ENCODE data around the gene CYP27B1.
A peak's percentile ranks its signal among the peaks of the same experiment; 100 is the strongest.

Gene CYP27B1

DNA sequence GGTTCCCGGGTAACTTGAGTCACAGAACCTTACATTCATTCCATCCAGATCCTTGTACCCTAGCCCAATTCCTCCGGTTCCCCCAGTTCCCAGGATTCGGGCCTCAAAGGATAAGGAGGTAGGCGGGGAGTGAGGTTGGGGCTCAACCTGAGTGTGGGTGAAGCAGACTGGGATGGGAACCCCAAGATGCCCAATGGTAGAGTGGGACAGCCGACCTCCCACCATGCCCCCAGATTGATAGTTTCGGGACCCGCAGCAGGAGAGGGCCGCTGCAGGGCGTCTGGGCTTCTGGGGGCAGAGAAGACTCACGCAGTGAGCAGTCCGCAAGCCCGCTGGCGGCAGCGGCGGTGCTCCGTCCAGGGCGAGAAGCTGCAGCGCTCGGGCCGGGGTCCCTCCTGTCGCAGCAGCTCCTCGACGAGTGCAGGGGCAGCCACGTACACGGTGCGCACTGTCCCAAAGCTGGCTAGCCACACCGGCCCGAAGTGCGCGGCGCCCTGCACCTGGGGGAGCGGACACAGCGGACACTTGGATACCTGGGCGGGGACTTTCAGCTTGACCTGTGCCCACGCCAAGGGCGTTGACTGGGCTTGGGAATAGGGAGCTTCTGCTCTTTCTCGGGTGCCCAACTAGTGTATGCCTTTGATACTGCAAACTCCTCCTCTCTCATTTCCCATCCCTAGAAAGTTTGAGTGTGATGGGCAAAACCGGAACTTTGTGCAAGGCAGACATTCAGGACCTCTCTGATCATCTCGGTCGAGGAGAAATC, 997 bp downstream of the CYP27B1 start:
- DNase-seq (ENCODE audit: low read depth in 2 of 2) = no peak

DNA sequence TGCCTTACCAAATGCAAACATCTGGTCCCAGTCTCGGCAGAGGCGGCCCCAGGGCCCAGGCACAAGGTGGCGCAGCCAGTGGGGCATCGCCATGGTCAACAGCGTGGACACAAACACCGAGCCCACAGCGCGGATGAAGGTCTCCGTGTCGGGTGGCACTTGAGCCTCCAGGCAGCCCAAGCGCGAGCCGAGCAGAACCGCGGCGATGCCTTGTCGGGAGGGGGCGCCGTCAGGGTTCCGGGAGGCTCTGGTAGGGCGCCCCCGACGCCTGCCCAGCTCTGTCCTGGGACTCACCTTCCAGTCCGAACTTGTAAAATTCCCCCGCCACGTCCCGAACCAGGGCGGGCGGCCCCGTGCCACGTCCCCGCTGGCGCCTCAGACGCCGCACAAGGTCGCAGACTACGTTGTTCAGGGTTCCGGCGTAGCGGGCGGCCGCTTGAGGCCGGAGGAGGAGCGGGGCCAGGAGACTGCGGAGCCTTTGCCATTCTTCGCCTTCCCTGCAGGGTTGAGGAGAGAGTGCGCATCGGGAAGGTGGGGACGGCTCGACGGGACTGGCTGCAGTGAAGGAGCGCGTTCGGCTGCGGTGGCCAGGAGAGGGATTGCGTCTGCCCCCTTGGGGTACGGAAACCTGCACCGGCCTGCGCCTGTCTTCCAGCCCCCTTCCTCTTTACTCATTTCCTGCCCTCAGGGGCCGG, 1.7 kb downstream of the CYP27B1 start:
- DNase-seq (ENCODE audit: low read depth in 2 of 2) = peak; percentile 42 to 51

DNA sequence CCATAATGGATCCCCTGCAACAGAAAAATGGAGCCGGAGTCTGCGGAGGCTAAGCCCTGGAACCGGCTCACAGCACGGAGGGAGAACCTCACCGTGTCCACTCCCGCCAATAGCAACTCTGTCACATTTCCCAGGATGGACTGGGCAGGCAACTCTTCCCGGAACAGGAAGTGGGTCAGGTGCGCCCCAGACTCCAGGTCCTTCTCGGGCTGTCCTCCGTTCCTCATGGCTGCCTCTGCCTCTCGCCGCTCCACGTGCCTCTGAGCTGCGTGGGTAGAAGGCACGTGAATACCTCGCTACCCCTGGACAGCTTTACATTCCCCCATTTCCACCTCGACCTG, 2.2 kb downstream of the CYP27B1 start:
- no peak for DNase-seq (ENCODE audit: low read depth in 2 of 2)

DNA sequence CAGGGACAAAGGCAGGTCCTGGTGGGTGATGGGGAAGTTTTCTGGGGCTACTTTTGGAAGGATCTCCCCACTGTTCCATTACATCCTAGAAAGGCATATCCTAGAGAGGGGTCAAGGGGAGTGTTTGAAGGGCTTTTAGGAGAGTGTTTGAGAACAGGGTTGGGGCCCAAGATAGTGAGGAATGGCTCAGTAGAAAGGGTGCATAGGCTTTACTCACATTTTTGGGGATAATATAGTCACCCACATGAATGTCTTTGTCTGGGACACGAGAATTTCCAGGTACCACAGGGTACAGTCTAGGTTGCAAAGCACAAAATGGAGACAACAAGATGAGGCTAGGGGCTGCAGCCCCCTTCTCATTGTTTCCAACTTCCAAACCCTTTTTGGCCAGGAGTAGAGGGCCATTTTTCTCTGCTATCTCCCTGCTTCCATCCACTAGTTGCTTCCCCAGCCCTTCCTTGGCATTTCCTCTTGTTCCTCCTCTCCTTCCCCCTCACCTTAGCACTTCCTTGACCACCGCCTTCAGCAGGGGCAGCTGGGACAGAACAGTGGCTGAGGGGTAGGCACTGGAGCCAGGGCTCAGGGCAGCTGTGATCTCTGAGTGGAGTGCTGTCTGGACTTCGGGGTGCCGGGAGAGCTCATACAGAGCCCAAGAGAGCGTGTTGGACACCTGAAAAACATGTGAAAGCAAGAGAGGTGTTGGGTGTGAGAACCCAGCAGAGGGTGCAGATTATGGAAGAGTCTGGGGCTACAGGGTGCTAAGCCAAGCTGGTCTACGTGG, 2.8 kb downstream of the CYP27B1 start:
- no peak for DNase-seq (ENCODE audit: low read depth in 2 of 2)

DNA sequence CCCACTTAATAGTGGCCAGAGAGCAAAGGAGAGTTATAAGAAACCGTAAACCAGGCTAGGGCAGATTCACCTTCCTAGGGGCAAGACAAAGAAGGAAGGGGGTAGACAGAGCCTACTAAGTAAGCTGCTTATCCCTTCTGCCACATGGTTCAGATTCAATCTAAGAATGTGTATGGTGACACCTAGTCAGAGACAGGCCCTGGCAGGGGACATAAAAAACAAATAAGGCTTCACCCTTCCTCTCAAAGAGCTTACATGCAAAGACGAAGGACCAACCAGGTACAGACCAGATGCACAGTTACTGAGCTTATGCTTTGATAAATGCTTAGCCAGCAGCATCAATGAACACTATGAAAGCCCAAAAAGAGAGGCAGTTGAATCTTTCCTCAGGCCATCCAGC, 4.4 kb downstream of the CYP27B1 start:
- DNase-seq (ENCODE audit: low read depth in 2 of 2) = no peak

DNA sequence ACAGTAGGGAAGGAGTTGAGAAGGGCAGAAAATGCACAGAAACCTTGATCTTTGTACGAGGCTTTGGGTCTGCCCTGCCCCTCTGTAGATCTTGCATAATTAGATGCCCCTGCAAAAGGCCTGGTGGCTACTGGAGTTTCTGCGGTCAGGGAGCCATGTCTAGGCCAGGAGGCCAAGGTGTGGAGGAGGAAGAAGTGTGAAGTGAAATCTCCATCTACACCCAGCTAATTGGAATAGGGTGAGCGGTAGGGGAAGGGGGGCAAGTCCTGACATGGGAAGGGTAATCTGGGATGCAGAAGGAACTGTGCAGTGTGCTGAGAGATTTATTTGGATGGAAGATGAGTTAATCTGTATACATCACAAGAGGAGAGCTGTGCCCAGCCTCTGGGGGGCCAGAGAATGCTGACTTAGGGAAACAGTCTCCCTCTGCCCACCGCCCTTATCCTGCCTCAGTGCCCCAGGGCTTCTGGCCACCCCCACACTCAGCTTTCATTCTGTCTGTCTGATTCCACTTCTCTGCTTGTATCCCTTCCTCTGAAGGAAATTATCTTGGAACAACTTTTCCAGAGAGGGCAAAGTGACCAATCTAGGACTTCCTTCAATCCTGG, 5.4 kb downstream of the CYP27B1 start:
- no peak for DNase-seq (ENCODE audit: low read depth in 2 of 2)

DNA sequence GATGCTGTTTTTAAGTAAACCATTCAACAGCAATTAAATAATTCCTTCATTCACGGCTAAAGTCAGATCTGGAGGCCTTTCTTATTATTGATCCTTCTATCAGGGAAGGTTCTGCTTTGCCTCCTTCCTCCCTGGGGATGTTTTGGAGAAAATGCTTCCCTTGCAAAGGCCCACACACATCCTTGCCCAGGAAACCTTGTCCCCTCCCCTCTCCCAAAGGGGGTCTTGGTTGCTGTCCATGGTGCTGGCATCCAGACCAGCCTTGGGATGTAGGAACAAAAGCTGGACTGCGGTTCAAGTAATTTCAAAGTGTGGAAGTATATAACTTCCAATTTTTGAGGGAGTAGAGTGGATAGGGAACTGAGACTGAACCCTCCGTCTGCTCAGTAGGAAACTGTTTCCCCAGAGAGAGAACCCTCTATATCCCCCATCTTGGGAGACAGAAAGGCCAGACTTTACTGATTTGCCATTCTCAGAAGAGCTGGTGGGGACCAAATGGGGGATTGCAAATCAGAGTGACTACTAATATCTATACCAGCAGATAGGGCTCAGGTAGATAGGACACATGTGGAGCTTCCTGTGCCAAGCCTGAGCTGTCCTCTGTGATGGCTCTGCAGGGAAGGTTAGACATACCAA, 6.4 kb downstream of the CYP27B1 start:
- DNase-seq (ENCODE audit: low read depth in 2 of 2) = no peak

DNA sequence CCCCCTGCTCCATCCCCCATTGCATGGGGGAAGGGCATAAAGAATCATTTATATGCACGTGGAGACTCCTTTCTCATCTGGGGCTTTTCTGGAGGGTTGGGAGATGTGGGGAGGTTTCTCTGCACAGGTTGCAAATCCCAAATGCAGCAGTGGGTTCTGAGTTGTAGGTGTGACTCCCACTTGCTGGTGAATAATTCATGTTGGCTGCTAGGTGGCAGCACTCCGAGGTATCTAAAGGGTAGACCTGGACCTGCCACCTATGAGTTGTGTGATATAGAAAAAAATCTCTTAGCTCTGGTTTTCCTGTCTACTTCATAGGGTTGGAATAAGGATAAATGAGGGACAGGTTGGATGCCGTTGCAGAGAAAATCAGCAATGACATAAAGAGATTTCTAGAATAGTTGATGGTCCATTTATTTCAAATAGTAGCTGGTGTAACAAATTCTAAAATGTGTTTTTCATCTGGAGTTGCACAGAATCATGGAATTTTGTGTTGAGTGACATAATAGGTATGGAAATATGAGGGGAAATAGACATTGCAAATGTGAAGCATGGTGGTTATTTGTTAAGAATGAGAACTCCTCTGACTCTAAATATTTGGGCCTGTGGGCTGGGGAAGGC, 7.4 kb downstream of the CYP27B1 start:
- no peak for DNase-seq (ENCODE audit: low read depth in 2 of 2)

DNA sequence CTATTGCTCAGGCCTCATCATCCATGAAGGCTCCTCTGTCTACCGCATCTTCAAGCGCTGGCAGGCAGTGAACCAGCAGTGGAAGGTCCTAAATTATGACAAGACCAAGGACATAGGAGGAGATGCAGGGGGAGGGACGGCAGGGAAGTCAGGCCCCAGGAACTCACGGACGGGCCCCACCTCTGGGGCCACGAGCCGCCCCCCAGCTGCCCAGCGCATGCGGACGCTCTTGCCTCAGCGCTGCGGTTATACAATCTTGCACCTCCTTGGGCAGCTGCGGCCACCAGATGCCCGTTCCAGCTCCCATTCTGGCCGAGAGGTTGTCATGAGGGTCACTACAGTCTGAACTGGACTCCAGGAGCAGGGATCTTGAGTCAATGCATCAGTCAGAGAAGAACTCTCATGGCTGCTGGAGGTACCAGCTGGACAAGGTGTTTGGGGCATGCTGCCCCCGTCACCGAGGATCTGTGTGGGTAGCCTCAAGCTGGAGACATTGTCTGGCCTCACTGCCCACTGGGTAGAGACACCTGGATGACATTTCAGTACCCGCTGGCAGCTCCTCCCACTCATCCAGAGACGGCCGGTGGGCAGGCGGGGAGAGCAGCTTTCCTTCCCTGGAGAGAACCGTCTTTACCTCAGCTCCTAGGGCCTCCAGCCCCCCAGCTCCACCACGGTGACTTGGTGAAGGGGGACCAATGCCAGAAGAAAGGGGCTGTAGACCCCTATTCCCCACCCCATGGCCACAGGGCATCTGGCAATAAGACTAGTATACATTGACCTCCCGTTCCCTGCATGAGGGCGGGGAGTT, 8.1 kb downstream of the CYP27B1 start:
- DNase-seq (ENCODE audit: low read depth in 2 of 2) = no peak

DNA sequence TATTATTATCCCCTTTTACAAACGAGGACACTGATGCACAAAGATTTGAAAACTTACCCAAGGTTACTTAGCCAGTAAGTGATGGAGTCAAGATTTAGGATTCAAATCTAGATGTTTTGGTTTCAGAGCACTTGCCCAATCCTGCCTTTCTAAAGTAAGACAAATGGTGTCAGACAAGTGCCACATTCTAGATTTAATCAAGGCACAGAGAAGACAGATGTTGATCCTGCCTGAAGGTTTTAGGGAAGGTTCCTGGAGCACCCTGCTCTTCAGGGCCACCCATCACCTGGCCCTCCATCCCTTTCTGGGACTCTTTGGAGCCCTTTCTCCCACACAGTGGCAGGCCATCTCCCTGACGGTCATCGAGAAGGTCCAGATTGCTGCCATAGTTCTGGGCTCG, 9.1 kb downstream of the CYP27B1 start:
- no peak for DNase-seq (ENCODE audit: low read depth in 2 of 2)

DNA sequence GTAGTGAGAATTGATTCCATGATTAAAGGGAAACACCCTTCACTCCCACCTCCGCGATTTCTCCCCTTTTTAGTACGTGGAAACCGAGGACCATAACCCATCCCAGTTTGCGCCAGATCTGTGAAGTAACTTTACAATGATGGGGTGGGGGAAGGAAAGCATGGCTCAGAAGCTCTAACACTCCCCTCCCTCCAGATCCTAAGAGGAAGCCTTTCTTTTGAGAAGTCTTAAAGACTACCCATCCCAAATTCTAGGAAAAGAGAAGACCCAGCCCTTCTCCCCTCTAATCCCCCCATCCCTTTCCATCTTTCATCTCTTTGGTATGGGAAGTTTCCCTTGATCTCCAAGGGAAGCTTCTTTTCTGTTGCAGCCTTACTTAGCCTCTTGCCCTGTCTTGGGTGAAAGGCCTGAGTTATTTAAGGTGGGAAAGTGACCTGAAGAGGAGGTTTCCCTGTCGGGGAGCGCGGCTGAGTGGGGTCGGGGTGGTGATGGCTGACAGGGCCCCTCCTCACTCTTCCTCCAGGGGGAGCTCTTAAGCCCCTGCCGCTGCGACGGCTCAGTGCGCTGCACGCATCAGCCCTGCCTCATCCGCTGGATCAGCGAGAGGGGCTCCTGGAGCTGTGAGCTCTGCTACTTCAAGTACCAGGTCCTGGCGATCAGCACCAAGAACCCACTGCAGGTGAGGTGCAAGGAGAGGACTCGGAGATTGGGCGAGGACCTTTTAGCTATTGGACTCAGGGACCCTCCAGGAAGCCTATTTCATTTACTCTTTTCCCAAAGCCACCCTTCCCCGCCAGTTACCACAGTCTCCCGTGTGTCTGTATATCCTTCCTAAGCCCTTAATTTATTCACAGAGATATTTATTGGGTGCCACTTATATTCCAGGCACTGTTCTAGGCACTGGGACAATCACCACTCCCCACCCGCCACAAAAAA, 10.2 kb downstream of the CYP27B1 start:
- DNase-seq (ENCODE audit: low read depth in 2 of 2) = peak; percentile 57 to 69

DNA sequence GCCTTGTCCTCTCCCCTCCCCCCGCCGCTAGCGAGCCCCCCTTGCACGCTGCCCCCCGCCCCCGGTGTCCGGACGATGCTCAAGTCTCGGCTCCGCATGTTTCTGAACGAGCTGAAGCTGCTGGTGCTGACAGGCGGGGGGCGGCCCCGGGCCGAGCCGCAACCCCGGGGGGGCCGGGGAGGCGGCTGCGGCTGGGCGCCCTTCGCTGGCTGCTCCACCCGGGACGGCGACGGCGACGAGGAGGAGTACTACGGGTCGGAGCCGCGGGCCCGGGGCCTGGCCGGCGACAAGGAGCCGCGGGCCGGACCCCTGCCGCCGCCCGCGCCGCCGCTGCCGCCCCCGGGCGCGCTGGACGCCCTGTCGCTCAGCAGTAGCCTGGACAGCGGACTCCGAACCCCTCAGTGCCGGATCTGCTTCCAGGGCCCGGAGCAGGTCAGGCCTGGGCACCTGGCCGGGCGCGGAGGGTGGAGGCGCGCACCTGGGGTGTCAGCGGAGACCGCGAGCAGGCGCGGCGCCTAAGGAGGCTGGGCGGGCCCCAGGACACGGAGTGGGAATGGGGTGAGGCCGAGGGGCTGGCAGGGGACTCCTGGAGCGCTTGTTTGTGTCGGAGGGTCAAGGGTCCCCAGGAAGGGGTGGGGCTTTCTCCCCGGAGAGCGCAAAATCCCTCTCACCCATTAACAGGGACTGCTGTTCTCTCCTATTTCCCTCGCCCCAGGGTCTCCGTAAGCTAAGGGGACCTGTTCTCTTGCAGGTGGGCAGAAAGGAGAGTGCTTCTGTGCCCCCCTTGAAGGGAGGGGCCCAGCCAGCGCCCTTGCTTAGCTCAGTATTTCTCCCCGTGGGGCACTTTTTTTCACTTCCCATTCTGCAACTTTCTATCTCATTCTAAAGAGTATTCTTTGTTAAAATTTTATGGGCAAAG, 11.2 kb downstream of the CYP27B1 start:
- DNase-seq (ENCODE audit: low read depth in 2 of 2) = no peak

DNA sequence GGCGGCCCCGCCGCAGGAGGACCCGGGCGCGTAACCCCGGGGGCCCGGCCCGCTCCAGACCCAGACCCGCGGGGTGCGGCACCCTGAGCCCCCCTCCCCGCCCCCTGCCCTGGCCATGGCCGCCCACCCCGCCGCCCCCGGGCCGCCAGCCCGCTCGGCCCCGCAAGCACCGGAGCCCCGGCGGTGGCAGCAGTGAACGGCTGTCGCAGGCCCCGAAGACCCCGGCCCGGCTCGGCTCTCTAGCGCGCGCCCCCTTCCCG, 11.8 kb downstream of the CYP27B1 start:
- no peak for DNase-seq (ENCODE audit: low read depth in 2 of 2)

DNA sequence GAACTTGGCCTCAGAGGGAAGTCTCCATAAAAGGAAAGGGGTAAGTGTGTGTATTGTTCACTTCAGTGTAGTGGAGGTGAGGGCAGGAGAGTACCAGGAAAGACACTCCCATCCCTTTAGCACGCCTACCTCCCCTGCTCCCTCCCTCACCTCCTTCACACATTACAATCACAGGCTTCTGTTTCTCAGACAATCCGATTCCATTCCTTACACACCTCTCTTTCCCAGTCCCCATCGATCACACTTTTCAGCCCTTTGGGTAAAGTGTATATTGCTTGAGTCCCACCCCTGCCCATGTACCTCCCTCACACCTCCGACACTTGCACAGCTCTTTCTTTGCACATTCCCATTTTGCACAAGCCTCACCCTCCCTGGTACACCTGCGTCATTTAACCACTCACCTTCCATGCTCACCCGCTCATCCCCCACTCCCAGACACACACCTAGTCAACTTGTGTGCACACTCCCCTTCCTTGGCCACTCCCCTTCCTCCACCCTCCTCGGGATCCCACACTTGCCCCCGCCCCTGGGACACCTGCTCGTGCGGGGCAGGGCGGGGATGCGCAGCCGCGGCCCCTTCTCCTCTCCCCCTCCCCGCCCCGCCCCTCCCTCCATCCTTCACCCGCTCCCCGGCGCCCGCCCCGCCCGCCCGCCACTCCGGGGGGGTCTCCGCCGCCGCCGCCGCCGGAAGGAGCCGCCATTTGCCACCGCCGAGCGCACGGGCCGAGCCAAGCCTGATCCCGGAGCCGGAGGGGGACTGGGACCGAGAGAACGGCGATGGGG, 12.3 kb downstream of the CYP27B1 start, which contains the start of gene MARCHF9:
Gene MARCHF9 (plus strand): TSS at position 693 of the 783 bp plus-strand sequence. CDS start 426 bp downstream, outside the sequence.
- peak; percentile 74 to 84 for DNase-seq (ENCODE audit: low read depth in 2 of 2)

DNA sequence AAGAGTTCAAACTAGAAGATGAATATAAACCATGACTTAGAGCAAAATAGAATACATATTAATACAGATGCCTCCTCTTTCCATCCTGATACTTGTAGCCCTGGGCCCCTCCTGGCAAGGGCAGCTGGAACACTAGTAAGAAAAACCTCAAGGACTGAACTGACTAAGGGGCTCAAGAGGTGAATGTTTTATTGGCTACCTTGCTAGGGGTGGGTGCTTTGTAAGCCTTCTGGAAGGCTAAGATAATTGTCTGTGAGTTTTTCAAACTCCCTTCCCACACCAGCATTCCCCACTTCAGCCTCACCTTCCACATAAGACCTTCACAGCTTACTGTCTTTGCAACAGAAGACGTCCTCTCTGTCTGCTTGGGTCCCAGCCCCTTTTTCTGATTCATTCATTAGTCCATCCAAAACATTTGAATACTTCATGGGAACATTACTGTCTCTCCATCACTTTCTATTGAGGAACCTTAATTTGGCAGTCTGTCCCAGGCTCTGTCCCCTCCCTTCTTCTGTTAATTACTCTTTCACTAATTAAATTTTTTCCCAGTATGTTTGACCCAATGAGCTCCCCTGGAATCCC, 13.0 kb downstream of the CYP27B1 start:
- no peak for DNase-seq (ENCODE audit: low read depth in 2 of 2)

DNA sequence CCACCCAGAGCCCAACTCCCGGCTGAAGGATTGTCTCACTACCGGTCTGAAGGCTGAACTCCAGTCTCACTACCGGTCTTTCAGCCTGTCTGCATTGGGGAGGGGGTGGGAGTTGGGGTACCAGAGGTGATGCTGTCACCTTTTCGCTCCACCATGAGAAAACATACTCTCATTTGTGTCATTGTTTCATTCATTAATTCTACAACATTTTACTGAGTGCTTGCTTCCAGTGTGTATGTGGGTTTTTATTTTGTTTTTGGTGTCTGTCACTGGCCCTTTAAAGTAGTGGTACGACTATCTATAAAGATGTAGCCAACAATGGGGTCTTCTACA, 14.2 kb downstream of the CYP27B1 start:
- DNase-seq (ENCODE audit: low read depth in 2 of 2) = no peak

Data from stimulated activated CD8-positive, alpha-beta memory T cell treated with anti-CD3 and anti-CD28 coated beads, Interleukin-2, amount 100 ng/mL, for 48 hours (primary cell).